AG10803 (cell line): ENCODE measurements around the gene VPS37C.
"Not testable (repeated sequence)": the region's sequence is repeated elsewhere in the genome, so short reads cannot be mapped to it uniquely, and the experiment has no call there.

Experiments used
- DNase-seq: peaks from one replicate; pipeline ENCODE4 v3.0.0; 2010; ENCODE audit warnings: low read depth
- H3K4me3 ChIP-seq: 2 replicates; pipeline ENCODE4 v1.5.1; 2011; ENCODE audit warnings: mild to moderate bottlenecking, low read length, control low read depth
- TF ChIP-seq, protein P1 (sequence below): conservative IDR thresholded peaks from 2 replicates; pipeline ENCODE4 v1.5.1; 2011; ENCODE audit warnings: mild to moderate bottlenecking, low read length, control low read depth, inconsistent platforms

Gene VPS37C

DNA sequence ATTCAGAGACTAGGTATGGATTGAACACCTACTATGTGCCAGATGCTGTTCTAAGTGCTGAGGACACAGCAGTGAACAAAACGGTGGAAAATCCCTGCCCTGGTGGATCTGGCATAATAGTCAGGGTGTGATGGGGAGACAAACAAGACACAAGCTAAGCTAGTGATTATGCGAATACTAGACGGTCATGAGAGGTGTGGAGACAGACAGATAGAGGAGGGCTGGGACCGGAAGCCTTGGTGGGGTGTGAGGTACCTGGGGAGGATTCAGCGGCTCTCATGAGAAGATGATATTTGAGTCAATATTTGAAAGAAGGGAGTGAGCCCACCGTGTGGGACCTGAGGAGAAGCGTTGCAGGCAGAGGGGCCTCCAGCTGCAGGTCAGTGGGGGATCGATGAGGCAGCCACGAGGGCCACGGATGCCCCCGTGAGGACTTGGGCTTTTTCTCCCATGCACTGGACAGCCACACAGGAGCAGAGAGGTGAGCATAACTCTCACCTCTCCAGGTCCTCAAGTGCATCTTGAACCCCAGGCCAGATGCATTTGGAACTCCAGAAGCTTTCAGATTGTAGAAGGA lies 54.2 kb downstream of the VPS37C start:
- no peak overlapping the region for H3K4me3 ChIP-seq
- TF ChIP-seq, protein P1, sequence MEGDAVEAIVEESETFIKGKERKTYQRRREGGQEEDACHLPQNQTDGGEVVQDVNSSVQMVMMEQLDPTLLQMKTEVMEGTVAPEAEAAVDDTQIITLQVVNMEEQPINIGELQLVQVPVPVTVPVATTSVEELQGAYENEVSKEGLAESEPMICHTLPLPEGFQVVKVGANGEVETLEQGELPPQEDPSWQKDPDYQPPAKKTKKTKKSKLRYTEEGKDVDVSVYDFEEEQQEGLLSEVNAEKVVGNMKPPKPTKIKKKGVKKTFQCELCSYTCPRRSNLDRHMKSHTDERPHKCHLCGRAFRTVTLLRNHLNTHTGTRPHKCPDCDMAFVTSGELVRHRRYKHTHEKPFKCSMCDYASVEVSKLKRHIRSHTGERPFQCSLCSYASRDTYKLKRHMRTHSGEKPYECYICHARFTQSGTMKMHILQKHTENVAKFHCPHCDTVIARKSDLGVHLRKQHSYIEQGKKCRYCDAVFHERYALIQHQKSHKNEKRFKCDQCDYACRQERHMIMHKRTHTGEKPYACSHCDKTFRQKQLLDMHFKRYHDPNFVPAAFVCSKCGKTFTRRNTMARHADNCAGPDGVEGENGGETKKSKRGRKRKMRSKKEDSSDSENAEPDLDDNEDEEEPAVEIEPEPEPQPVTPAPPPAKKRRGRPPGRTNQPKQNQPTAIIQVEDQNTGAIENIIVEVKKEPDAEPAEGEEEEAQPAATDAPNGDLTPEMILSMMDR, result no peak
- no peak for DNase-seq

DNA sequence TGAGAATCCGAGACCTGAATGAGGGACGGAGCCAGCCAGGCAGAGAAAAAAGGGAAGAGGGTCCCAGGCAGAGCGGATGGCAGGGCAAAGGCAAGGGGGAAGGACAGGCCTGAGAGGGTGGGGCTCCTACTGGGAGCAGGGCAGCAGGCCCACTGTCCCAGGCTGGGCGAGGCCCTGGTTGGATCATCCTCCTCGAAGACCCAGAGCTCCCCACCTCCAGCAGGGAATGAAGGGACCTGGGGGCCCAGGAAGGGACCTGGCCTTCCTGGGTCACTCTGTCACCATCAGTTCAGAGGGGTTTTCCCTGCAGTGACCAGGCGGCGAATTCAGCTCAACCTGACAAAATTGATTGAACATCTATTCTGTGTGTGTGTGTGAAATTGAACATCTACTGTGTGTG lies 54.9 kb downstream of the VPS37C start:
- H3K4me3 ChIP-seq, result no peak overlapping the region
- TF ChIP-seq, protein P1, result no peak
- no peak for DNase-seq

DNA sequence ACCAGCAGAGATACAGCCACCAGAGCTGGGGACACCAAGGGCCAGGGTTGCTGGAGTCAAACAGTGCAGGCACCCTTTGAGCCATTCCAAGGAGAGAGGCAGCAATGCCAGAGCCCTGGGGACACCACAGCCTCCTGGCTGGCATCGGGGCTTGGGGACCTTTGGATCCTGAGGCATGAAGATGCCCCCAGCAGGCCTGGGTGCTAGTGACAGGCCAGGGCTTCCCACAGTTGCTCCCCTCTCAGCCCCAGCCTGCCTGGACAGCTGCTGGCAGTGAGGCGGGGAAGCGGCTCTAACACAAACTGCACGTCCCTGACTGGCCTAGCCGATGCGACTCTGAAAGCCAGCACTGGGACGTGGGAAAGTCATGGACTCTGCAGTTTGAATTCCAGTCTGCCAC lies 56.3 kb downstream of the VPS37C start:
- H3K4me3 ChIP-seq, result no peak overlapping the region
- no peak for DNase-seq
- TF ChIP-seq, protein P1, result no peak

DNA sequence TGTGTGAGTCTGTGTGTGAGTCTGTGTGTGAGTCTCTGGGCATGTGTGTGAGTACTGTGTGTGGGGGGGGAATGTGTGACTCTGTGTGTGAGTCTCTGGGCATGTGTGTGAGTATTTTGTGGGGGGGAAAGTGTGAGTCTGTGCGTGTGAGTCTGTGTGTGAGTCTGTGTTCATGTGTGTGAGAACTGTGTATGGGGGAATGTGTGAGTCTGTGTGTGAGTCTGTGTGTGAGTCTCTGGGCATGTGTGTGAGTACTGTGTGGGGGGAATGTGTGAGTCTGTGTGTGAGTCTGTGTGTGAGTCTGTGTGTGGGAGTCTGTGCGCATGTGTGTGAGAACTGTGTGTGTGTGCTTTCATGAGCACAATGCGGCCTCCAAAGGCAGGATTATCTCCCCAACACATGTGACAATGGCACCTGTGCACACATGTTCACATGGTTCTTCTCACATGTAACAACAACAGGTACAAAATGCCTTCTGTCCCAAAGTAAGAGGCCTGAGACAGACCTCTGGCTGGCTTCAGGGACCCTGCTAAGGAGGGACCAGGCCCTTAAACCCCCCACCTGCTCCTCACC lies 57.3 kb downstream of the VPS37C start:
- H3K4me3 ChIP-seq, result no peak overlapping the region
- TF ChIP-seq, protein P1, result no peak
- no peak for DNase-seq

DNA sequence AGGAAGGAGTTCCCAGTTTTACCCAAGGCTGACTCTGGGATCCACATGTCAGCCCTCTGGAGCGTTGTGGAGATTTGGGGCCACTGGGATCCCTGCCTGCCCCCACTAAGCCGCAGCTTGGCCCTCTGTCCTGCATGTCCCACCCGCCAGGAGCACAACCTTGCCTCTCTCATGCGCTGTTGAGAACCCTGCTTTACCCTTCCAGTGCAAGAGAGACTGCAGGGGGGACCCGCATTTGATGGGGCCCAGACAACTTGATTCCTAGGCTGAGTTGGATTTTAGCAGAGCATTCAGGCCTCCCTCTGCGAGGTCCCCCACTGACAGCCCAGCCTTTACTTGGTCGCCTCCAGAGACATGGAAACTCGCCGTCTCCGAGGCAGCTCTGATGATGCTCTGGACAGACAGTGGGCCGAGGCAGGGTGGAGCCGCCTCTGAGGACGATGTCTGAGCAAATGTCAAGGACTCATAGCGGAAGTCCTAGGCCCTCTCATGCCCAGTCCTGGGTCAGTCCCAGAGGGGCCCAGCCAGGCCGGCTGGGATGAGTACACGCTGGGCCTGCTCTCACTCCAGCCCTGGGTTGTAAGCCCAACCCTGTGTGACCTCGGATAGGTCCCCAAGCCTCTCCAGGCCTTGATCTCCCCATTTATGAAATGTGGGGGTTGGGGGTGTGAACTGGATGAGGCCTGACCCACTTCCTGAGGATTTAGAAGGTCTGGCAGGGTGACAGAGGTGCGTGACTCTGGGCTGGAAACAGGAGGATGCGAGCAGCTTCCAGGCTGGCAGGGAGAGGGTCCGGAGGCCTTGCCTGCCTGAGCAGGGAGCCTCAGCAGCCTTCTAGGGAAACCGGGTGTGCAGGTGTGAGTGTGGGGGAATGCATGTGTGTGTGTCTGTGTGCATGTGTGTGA lies 58.3 kb downstream of the VPS37C start:
- H3K4me3 ChIP-seq, result no peak overlapping the region
- no peak for DNase-seq
- TF ChIP-seq, protein P1, result no peak

DNA sequence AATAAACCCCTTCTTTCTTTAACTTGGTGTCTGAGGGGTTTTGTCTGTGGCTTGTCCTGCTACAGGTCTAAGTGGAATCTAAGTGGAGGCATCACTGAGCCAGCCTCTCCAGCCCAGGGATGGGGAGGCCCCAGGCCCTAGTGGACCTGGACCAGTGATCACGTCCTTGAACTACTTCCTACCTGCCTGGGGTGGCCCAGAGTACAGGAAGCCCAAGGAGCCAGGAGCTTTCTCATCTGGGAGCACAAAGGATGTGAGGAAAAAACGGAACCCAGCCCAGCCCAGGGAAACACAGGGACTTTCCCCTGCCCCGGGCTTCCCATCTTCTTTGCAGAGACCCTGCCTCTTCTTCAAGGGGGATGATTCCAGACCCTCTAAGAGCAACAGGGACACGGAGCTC lies 62.4 kb downstream of the VPS37C start:
- no peak overlapping the region for H3K4me3 ChIP-seq
- no peak for DNase-seq

DNA sequence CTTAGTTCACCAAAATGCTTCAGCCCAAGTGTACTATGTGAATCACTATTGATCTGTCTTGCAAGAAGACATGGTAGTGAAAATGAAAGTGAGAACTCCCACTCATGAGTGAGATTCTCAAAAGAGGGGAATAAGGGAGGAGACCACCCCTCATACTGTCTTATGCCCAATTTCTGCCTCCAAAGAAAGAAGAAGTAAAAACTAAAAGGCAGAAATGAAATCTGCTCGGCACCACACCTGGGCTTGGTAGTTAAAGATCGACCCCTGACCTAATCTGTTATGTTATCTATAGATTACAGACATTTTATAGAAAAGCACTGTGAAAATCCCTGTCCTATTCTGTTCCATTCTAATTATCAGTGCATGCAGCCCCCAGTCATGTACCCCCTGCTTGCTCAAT lies 63.0 kb downstream of the VPS37C start:
- H3K4me3 ChIP-seq, DNase-seq: not testable (repeated sequence)

More for the DNA sequence above, 62.4 kb downstream of the VPS37C start:
- TF ChIP-seq, protein P1, result no peak
